HepG2 (cell line): ENCODE measurements around the gene RASSF7. TPM values are rescaled to one million over a fixed set of nuclear protein-coding genes. Genes with fewer than 3 reads are reported as not detected.
A peak's percentile ranks its signal among the peaks of the same experiment; 100 is the strongest.

ENCODE experiments used
- EEA1 ChIP-seq: sonication (generic); formaldehyde crosslinking; IDR thresholded peaks from 2 replicates; pipeline ENCODE4 v1.5.1; 2020; ENCODE audit warnings: mild to moderate bottlenecking, missing genetic modification reagents, borderline replicate concordance
- PTBP1 ChIP-seq: fragments of 200-400 bp; formaldehyde crosslinking; IDR thresholded peaks from 2 replicates; pipeline ENCODE4 v1.6.1; 2018; ENCODE audit warnings: low read length, low read depth; ENCODE audit not compliant: poor library complexity, severe bottlenecking
- SIX1 ChIP-seq: sonication (generic); formaldehyde crosslinking; IDR thresholded peaks from 2 replicates; pipeline ENCODE4 v1.4.0; 2020; ENCODE audit warnings: missing genetic modification reagents, borderline replicate concordance
- SRSF1 ChIP-seq: fragments of 200-400 bp; formaldehyde crosslinking; optimal IDR thresholded peaks from 2 replicates; pipeline ENCODE3; 2017; ENCODE audit warnings: mild to moderate bottlenecking, low read depth, low read length, moderate library complexity
- TAF15 ChIP-seq: fragments of 200-400 bp; formaldehyde crosslinking; IDR thresholded peaks from one replicate; pipeline ENCODE4 v1.6.1; 2018; ENCODE audit warnings: mild to moderate bottlenecking, low read depth, low read length; ENCODE audit not compliant: poor library complexity, severe bottlenecking
- ZFAT ChIP-seq: sonication (generic); formaldehyde crosslinking; conservative IDR thresholded peaks from 2 replicates; pipeline ENCODE4 v1.8.1; 2023; ENCODE audit warnings: missing genetic modification reagents, inconsistent platforms
- ZNF746 ChIP-seq: sonication (generic); formaldehyde crosslinking; IDR thresholded peaks from 2 replicates; pipeline ENCODE4 v1.8.0; 2022; ENCODE audit warnings: mild to moderate bottlenecking, missing genetic modification reagents
- polyA plus RNA-seq, 8 experiments: library from polyadenylated mRNA; depleted of rRNA in 3 of 8; stranded (reverse) in 7 of 8; unstranded in 1 of 8; fragments of >200 nt; fragmentation: Illumina TruSeq in 4 of 8; extraction: Trizol in 4 of 8; gene quantifications; 2 replicates each; pipeline versions ENCODE4 v1.2.1 to v1.2.3, GENCODE V29; 2011 to 2016; ENCODE audit warnings: low read depth in 4 of 8, missing spikeins in 1 of 8, mixed read lengths in 1 of 8; ENCODE audit not compliant: insufficient read depth in 1 of 8
- total RNA-seq, 5 experiments: library from RNA; depleted of rRNA; stranded (reverse); fragments of >200 nt; fragmentation: Illumina TruSeq; extraction: Trizol; gene quantifications; 2 replicates each; pipeline ENCODE4 v1.2.3, GENCODE V29; 2016; ENCODE audit warnings: low read depth in 1 of 5
- TF ChIP-seq, protein P1 (sequence below): sonication (generic); formaldehyde crosslinking; IDR thresholded peaks from 2 replicates; pipeline ENCODE4 v1.4.0; 2020; ENCODE audit warnings: missing genetic modification reagents
- TF ChIP-seq, protein P2 (sequence below): IDR thresholded peaks from 2 replicates; pipeline ENCODE4 v1.6.1; 2016; ENCODE audit warnings: mild to moderate bottlenecking, missing biosample characterization, missing genetic modification reagents
- TF ChIP-seq, protein P3 (sequence below), 2 experiments: sonication (generic) in 1 of 2; formaldehyde crosslinking in 1 of 2; IDR thresholded peaks; 2 replicates each; pipeline versions ENCODE4 v1.4.0 to v1.6.1; 2016 to 2020; ENCODE audit warnings: borderline replicate concordance in 1 of 2, low read depth in 1 of 2, mild to moderate bottlenecking in 1 of 2, missing genetic modification reagents in 1 of 2
- TF ChIP-seq, protein P4 (sequence below), 2 experiments: fragments of 450-650 bp in 1 of 2; sonication (generic) in 1 of 2; formaldehyde crosslinking in 1 of 2; IDR thresholded peaks; 2 replicates each; pipeline versions ENCODE4 v1.6.1 to v1.8.0; 2016 to 2022; ENCODE audit warnings: antibody characterized with exemption in 1 of 2, mild to moderate bottlenecking in 1 of 2, missing genetic modification reagents in 1 of 2

RASSF7 gene
- total and polyA plus RNA-seq, 2 of the 13 experiments (the other 11 are each of a cell fraction or from before 2014, with no cell fraction given): 20.2 to 28.6 TPM

DNA sequence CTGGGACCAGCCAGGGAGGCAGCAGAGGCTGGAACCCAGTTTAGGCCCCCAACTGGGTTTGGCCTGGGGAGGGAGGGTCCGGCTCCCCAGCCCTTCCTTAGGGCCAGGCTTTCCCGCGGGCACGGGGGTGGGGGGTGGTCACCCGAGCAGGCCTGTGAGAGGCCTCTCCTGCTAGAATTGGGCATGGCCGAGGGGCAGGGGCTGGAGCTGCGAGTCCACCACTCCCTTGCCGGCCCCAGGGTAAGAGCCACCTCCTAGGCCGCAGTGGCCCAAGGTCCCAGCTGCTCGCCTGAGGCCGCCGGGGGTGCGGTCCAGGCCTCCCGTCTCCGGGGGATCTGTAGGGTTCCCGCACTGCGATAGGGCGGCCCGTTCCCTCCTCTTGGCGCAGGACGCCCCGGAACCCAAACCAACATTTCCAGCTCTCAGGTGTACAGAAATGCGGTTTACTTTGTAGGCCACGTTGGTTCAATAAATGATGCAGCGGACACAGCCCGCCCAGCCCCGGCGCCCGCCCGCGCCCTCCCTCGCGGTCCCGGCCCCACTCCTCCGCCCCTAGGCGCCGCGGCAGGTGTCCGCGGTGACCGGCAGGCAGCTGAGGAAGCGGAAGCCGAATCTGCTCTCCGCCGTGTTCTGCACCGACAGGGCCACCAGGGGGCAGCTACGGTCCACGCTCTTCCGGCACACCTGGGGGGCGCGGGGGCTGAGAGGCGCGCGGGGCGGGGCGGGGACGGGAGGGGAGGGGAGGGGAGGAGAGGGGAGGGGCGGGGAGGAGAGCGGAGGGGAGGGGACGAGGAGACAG, 6.1 kb upstream of the RASSF7 start (continued):
- TF ChIP-seq, protein P1, sequence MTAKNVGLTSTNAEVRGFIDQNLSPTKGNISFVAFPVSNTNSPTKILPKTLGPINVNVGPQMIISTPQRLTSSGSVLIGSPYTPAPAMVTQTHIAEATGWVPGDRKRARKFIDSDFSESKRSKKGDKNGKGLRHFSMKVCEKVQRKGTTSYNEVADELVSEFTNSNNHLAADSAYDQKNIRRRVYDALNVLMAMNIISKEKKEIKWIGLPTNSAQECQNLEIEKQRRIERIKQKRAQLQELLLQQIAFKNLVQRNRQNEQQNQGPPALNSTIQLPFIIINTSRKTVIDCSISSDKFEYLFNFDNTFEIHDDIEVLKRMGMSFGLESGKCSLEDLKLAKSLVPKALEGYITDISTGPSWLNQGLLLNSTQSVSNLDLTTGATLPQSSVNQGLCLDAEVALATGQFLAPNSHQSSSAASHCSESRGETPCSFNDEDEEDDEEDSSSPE: no peak
- TF ChIP-seq TAF15: no peak
- no peak for TF ChIP-seq ZFAT (CRISPR knock-in tag)
- TF ChIP-seq PTBP1: no peak
- TF ChIP-seq, protein P2, sequence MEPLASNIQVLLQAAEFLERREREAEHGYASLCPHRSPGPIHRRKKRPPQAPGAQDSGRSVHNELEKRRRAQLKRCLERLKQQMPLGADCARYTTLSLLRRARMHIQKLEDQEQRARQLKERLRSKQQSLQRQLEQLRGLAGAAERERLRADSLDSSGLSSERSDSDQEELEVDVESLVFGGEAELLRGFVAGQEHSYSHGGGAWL (CRISPR knock-in tag): no peak
- no peak for TF ChIP-seq SIX1
- TF ChIP-seq, protein P3, sequence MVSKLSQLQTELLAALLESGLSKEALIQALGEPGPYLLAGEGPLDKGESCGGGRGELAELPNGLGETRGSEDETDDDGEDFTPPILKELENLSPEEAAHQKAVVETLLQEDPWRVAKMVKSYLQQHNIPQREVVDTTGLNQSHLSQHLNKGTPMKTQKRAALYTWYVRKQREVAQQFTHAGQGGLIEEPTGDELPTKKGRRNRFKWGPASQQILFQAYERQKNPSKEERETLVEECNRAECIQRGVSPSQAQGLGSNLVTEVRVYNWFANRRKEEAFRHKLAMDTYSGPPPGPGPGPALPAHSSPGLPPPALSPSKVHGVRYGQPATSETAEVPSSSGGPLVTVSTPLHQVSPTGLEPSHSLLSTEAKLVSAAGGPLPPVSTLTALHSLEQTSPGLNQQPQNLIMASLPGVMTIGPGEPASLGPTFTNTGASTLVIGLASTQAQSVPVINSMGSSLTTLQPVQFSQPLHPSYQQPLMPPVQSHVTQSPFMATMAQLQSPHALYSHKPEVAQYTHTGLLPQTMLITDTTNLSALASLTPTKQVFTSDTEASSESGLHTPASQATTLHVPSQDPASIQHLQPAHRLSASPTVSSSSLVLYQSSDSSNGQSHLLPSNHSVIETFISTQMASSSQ (IDR thresholded peaks at IDR 0.05; ENCODE audit: low read depth): no peak
- TF ChIP-seq, protein P3 (CRISPR knock-in tag; IDR thresholded peaks at IDR 0.05; ENCODE audit: borderline replicate concordance): peak; percentile 44; the same call in 1 of the 2 replicates
- no peak for TF ChIP-seq SRSF1
- no peak for TF ChIP-seq EEA1 (CRISPR knock-in tag)
- 0 out of 2 replicates have a peak, but pooled peaks have one; percentile 15 for TF ChIP-seq ZNF746 (CRISPR knock-in tag)
- TF ChIP-seq, protein P4, sequence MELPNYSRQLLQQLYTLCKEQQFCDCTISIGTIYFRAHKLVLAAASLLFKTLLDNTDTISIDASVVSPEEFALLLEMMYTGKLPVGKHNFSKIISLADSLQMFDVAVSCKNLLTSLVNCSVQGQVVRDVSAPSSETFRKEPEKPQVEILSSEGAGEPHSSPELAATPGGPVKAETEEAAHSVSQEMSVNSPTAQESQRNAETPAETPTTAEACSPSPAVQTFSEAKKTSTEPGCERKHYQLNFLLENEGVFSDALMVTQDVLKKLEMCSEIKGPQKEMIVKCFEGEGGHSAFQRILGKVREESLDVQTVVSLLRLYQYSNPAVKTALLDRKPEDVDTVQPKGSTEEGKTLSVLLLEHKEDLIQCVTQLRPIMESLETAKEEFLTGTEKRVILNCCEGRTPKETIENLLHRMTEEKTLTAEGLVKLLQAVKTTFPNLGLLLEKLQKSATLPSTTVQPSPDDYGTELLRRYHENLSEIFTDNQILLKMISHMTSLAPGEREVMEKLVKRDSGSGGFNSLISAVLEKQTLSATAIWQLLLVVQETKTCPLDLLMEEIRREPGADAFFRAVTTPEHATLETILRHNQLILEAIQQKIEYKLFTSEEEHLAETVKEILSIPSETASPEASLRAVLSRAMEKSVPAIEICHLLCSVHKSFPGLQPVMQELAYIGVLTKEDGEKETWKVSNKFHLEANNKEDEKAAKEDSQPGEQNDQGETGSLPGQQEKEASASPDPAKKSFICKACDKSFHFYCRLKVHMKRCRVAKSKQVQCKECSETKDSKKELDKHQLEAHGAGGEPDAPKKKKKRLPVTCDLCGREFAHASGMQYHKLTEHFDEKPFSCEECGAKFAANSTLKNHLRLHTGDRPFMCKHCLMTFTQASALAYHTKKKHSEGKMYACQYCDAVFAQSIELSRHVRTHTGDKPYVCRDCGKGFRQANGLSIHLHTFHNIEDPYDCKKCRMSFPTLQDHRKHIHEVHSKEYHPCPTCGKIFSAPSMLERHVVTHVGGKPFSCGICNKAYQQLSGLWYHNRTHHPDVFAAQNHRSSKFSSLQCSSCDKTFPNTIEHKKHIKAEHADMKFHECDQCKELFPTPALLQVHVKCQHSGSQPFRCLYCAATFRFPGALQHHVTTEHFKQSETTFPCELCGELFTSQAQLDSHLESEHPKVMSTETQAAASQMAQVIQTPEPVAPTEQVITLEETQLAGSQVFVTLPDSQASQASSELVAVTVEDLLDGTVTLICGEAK (IDR thresholded peaks at IDR 0.05): no peak
- TF ChIP-seq, protein P4 (CRISPR knock-in tag; IDR thresholded peaks at IDR 0.05): 0 out of 2 replicates have a peak, but pooled peaks have one; percentile 27
